Measurements from ENCODE around the gene EARS2.
A peak's percentile ranks its signal among the peaks of the same experiment; 100 is the strongest.

EARS2 gene

GRCh38 chr16:23566724-23567123 lies 9.6 kb upstream of the EARS2 start:
- no peaks in the 10 kb centered on the region for H3K4me1 ChIP-seq (ENCODE audit: insufficient read depth, insufficient read length)
- H3K27me3 ChIP-seq (ENCODE audit: insufficient read depth, insufficient read length), result no peaks in the 10 kb centered on the region
- no peak overlapping the region for H3K9ac ChIP-seq (ENCODE audit: insufficient read length, low read depth)
- H3K9me3 ChIP-seq (ENCODE audit: insufficient read depth, low read length), result no peaks in the 10 kb centered on the region
- DNase-seq (ENCODE audit: low read depth, low spot score), result no peak
- H3K36me3 ChIP-seq (ENCODE audit: insufficient read depth, insufficient read length, low read length), result peaks cover 97% of the 10 kb centered on the region
- TF ChIP-seq ZNF274 (IDR thresholded peaks at IDR 0.05; ENCODE audit: low read depth, low read length), result no peak
- TF ChIP-seq YY1 (IDR thresholded peaks at IDR 0.05; ENCODE audit: insufficient read depth, insufficient read length), result no peak
- no peak for TF ChIP-seq SUZ12 (IDR thresholded peaks at IDR 0.05; ENCODE audit: extremely low read depth, insufficient read depth, insufficient read length)
- no peak overlapping the region for H3K4me3 ChIP-seq (ENCODE audit: insufficient read length, low read depth)

DNA sequence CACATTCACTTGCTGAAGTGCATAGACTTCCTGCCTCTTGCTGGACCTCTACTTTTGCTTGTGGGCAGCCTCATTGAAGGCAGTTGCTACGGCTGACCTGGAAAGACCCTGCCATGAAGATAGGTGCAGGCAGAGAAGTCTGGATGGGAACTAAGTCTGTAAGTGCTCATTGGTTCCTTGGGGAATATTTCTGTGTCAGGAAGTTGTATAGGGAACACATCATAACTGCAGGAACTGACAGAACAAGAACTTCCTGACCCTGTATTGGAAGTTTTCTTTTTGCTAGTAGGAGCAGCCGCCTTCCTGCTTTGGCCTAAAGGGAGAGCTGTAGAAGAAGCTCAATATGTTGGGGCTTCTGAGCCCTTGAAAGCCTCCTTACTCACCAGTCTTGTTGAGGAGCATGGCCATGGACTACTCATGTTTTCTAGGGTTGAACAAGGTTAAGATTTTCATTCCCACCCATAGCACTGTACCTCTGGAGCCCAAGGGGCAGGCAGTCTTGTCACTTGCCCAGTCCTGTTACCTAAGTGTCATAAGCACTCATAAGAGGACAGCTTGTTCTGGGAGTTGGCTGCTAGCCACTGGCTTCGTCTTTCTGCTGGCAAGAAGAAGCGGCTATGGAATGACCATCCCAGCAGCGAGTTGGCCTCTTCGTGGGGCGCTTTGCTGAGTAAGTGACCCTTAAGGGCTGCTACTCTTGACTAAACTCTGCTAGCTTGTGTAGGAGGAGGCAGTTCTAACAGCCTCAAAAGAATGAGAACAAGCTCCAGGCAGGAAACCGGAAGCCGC lies 7.6 kb upstream of the EARS2 start:
- TF ChIP-seq YY1 (IDR thresholded peaks at IDR 0.05; ENCODE audit: insufficient read depth, insufficient read length) (no peak), ZNF274 (IDR thresholded peaks at IDR 0.05; ENCODE audit: low read depth, low read length) (no peak), SUZ12 (IDR thresholded peaks at IDR 0.05; ENCODE audit: extremely low read depth, insufficient read depth, insufficient read length) (no peak)
- H3K27me3 ChIP-seq (ENCODE audit: insufficient read depth, insufficient read length), result no peaks in the 10 kb centered on the region
- peaks cover 97% of the 10 kb centered on the region for H3K36me3 ChIP-seq (ENCODE audit: insufficient read depth, insufficient read length, low read length)
- H3K4me3 ChIP-seq (ENCODE audit: insufficient read length, low read depth), result no peak overlapping the region
- H3K4me1 ChIP-seq (ENCODE audit: insufficient read depth, insufficient read length), result no peaks in the 10 kb centered on the region
- DNase-seq (ENCODE audit: low read depth, low spot score), result no peak
- no peak overlapping the region for H3K9ac ChIP-seq (ENCODE audit: insufficient read length, low read depth)
- no peaks in the 10 kb centered on the region for H3K9me3 ChIP-seq (ENCODE audit: insufficient read depth, low read length)

- no peak for TF ChIP-seq YY1 (IDR thresholded peaks at IDR 0.05; ENCODE audit: insufficient read depth, insufficient read length)
- TF ChIP-seq ZNF274 (IDR thresholded peaks at IDR 0.05; ENCODE audit: low read depth, low read length), result no peak
- TF ChIP-seq SUZ12 (IDR thresholded peaks at IDR 0.05; ENCODE audit: extremely low read depth, insufficient read depth, insufficient read length), result no peak
- Histone ChIP-seq H3K36me3 (ENCODE audit: insufficient read depth, insufficient read length, low read length) (peaks cover 98% of the 10 kb centered on the region), H3K4me1 (ENCODE audit: insufficient read depth, insufficient read length) (no peaks in the 10 kb centered on the region), H3K4me3 (ENCODE audit: insufficient read length, low read depth) (no peak overlapping the region), H3K27me3 (ENCODE audit: insufficient read depth, insufficient read length) (no peaks in the 10 kb centered on the region), H3K9me3 (ENCODE audit: insufficient read depth, low read length) (no peaks in the 10 kb centered on the region), H3K9ac (ENCODE audit: insufficient read length, low read depth) (no peak overlapping the region)
- DNase-seq (ENCODE audit: low read depth, low spot score), result no peak
Measured at GRCh38 chr16:23563186-23563585, 6.0 kb upstream of the EARS2 start.

GRCh38 chr16:23562505-23562904 lies 5.4 kb upstream of the EARS2 start:
- Histone ChIP-seq H3K4me3 (ENCODE audit: insufficient read length, low read depth) (no peak overlapping the region), H3K27me3 (ENCODE audit: insufficient read depth, insufficient read length) (no peaks in the 10 kb centered on the region), H3K36me3 (ENCODE audit: insufficient read depth, insufficient read length, low read length) (peaks cover 94% of the 10 kb centered on the region), H3K9me3 (ENCODE audit: insufficient read depth, low read length) (no peaks in the 10 kb centered on the region), H3K4me1 (ENCODE audit: insufficient read depth, insufficient read length) (no peaks in the 10 kb centered on the region), H3K9ac (ENCODE audit: insufficient read length, low read depth) (peak overlapping the region; percentile 12)
- no peak for TF ChIP-seq ZNF274 (IDR thresholded peaks at IDR 0.05; ENCODE audit: low read depth, low read length)
- TF ChIP-seq YY1 (IDR thresholded peaks at IDR 0.05; ENCODE audit: insufficient read depth, insufficient read length), result no peak
- no peak for TF ChIP-seq SUZ12 (IDR thresholded peaks at IDR 0.05; ENCODE audit: extremely low read depth, insufficient read depth, insufficient read length)
- no peak for DNase-seq (ENCODE audit: low read depth, low spot score)

DNA sequence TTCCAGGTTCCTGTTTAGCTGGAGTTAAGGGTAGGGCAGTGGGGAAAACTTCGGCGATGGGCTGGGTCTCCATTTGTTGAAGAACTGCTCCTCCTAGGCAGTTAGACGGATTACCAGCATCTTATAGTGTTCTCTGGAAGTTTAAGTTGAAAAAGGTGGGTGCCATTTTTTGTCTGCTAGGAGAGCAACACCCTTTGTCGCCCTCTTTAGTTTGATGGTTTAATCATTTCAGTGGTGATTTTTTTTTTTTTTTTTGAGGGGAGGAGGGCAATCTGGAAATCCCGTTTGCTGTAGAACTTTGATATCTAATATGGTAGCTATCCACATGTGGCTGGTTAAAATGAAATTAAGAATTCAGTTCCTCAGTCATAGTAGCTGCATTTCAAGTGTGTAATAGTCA lies 4.4 kb upstream of the EARS2 start:
- H3K9ac ChIP-seq (ENCODE audit: insufficient read length, low read depth), result no peak overlapping the region
- H3K36me3 ChIP-seq (ENCODE audit: insufficient read depth, insufficient read length, low read length), result peaks cover 86% of the 10 kb centered on the region

GRCh38 chr16:23557779-23558702 lies 891 bp upstream of the EARS2 start:
- Histone ChIP-seq H3K9ac (ENCODE audit: insufficient read length, low read depth) (peak overlapping the region; percentile 97), H3K36me3 (ENCODE audit: insufficient read depth, insufficient read length, low read length) (peaks cover 87% of the 10 kb centered on the region)
- no peak for DNase-seq (ENCODE audit: low read depth, low spot score)

More for the DNA sequence above, 4.4 kb upstream of the EARS2 start:
- Histone ChIP-seq H3K27me3 (ENCODE audit: insufficient read depth, insufficient read length) (no peaks in the 10 kb centered on the region), H3K9me3 (ENCODE audit: insufficient read depth, low read length) (no peaks in the 10 kb centered on the region), H3K4me3 (ENCODE audit: insufficient read length, low read depth) (no peak overlapping the region), H3K4me1 (ENCODE audit: insufficient read depth, insufficient read length) (no peaks in the 10 kb centered on the region)
- TF ChIP-seq ZNF274 (IDR thresholded peaks at IDR 0.05; ENCODE audit: low read depth, low read length) (no peak), SUZ12 (IDR thresholded peaks at IDR 0.05; ENCODE audit: extremely low read depth, insufficient read depth, insufficient read length) (no peak), YY1 (IDR thresholded peaks at IDR 0.05; ENCODE audit: insufficient read depth, insufficient read length) (no peak)
- no peak for DNase-seq (ENCODE audit: low read depth, low spot score)

GRCh38 chr16:23554536-23554935 lies 2.6 kb downstream of the EARS2 start:
- H3K36me3 ChIP-seq (ENCODE audit: insufficient read depth, insufficient read length, low read length), result peaks cover 84% of the 10 kb centered on the region
- peak overlapping the region; percentile 53 for H3K9ac ChIP-seq (ENCODE audit: insufficient read length, low read depth)
- DNase-seq (ENCODE audit: low read depth, low spot score), result no peak
- no peaks in the 10 kb centered on the region for H3K4me1 ChIP-seq (ENCODE audit: insufficient read depth, insufficient read length)
- H3K4me3 ChIP-seq (ENCODE audit: insufficient read length, low read depth), result no peak overlapping the region
- no peaks in the 10 kb centered on the region for H3K27me3 ChIP-seq (ENCODE audit: insufficient read depth, insufficient read length)
- TF ChIP-seq SUZ12 (IDR thresholded peaks at IDR 0.05; ENCODE audit: extremely low read depth, insufficient read depth, insufficient read length), result no peak
- TF ChIP-seq ZNF274 (IDR thresholded peaks at IDR 0.05; ENCODE audit: low read depth, low read length), result no peak
- no peak for TF ChIP-seq YY1 (IDR thresholded peaks at IDR 0.05; ENCODE audit: insufficient read depth, insufficient read length)
- no peaks in the 10 kb centered on the region for H3K9me3 ChIP-seq (ENCODE audit: insufficient read depth, low read length)

More at GRCh38 chr16:23557779-23558702, 891 bp upstream of the EARS2 start:
- H3K4me3 ChIP-seq (ENCODE audit: insufficient read length, low read depth), result peak overlapping the region; percentile 94
- no peaks in the 10 kb centered on the region for H3K4me1 ChIP-seq (ENCODE audit: insufficient read depth, insufficient read length)
- H3K9me3 ChIP-seq (ENCODE audit: insufficient read depth, low read length), result no peaks in the 10 kb centered on the region
- TF ChIP-seq YY1 (IDR thresholded peaks at IDR 0.05; ENCODE audit: insufficient read depth, insufficient read length) (no peak), ZNF274 (IDR thresholded peaks at IDR 0.05; ENCODE audit: low read depth, low read length) (no peak), SUZ12 (IDR thresholded peaks at IDR 0.05; ENCODE audit: extremely low read depth, insufficient read depth, insufficient read length) (no peak)
- H3K27me3 ChIP-seq (ENCODE audit: insufficient read depth, insufficient read length), result no peaks in the 10 kb centered on the region
